BJ (cell line): Measurements from ENCODE around the gene LRCH2. TPM values are rescaled to one million over a fixed set of nuclear protein-coding genes. Genes with fewer than 3 reads are reported as not detected.

Source experiments
- CTCF ChIA-PET: fragments of 350-600 bp; formaldehyde crosslinking; extraction: SDS; loops from one replicate; lab custom pipeline; 2021; ENCODE audit warnings: antibody characterized with exemption, inconsistent platforms; lab: Yijun Ruan, JAX
- POLR2A ChIA-PET: fragments of 300-600 bp; sonication (Branson Sonifier 250); formaldehyde crosslinking; extraction: SDS; loops from one replicate; lab custom pipeline; 2021; ENCODE audit warnings: antibody characterized with exemption; lab: Charles Lee
- DNase-seq: peaks from one replicate; pipeline ENCODE4 v3.0.0-alpha.2; 2011; ENCODE audit warnings: low read depth
- H3K27me3 ChIP-seq: 2 replicates; pipeline ENCODE4 v1.6.0; 2011; ENCODE audit warnings: low read length; ENCODE audit not compliant: control insufficient read depth, insufficient read depth
- H3K36me3 ChIP-seq: 2 replicates; pipeline ENCODE4 v1.5.1; 2011; ENCODE audit warnings: low read length; ENCODE audit not compliant: control insufficient read depth, insufficient read depth
- H3K4me3 ChIP-seq: 2 replicates; pipeline ENCODE4 v1.5.1; 2011; ENCODE audit warnings: low read depth, mild to moderate bottlenecking, control low read depth, low read length
- CTCF ChIP-seq: IDR thresholded peaks from 2 replicates; pipeline ENCODE4 v1.5.1; 2011; ENCODE audit warnings: low read depth, mild to moderate bottlenecking, control low read depth, inconsistent platforms, low read length, moderate library complexity; ENCODE audit not compliant: insufficient read depth
- polyA plus RNA-seq: library from polyadenylated mRNA; depleted of rRNA; stranded (reverse); fragments of >200 nt; gene quantifications from 2 replicates; pipeline ENCODE4 v1.2.3, GENCODE V29; 2011

Gene LRCH2
- polyA plus RNA-seq, 1 experiment = 1.5 TPM

DNA sequence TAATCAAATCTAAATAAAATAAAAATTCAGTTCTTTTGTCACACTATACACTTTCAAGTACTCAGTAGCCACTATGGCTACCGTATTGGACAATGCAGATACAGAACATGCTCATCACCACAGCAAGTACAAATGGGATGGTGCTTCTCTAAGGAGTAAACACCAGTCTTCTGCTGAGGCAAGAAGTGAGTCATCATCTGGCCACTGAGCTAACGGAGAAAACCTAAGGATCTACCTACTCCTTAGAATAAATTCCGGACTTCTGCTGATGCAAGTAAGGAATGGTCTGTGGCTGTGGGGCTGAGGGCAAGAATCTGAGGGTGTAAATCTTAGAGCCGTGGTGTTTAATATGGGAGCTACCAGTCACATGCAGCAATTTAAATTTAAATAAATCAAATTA lies 56.0 kb downstream of the LRCH2 start:
- no peaks in the 10 kb centered on the region for H3K27me3 ChIP-seq
- no peak for TF ChIP-seq CTCF
- no peaks in the 10 kb centered on the region for H3K36me3 ChIP-seq
- POLR2A ChIA-PET = no interaction called here
- CTCF ChIA-PET = no interaction called here
- no peak overlapping the region for H3K4me3 ChIP-seq
- no peak for DNase-seq

- no peak for DNase-seq
- no peaks in the 10 kb centered on the region for H3K36me3 ChIP-seq
- H3K27me3 ChIP-seq = no peaks in the 10 kb centered on the region
- ChIA-PET POLR2A (no interaction called here), CTCF (no interaction called here)
- TF ChIP-seq CTCF = no peak
- no peak overlapping the region for H3K4me3 ChIP-seq
Measured at GRCh38 chrX:115174548-115174947, 59.3 kb downstream of the LRCH2 start.

GRCh38 chrX:115173181-115173580 lies 60.7 kb downstream of the LRCH2 start:
- Histone ChIP-seq H3K36me3 (no peaks in the 10 kb centered on the region), H3K4me3 (no peak overlapping the region), H3K27me3 (no peaks in the 10 kb centered on the region)
- DNase-seq = no peak
- no peak for TF ChIP-seq CTCF
- ChIA-PET POLR2A (no interaction called here), CTCF (no interaction called here)

DNA sequence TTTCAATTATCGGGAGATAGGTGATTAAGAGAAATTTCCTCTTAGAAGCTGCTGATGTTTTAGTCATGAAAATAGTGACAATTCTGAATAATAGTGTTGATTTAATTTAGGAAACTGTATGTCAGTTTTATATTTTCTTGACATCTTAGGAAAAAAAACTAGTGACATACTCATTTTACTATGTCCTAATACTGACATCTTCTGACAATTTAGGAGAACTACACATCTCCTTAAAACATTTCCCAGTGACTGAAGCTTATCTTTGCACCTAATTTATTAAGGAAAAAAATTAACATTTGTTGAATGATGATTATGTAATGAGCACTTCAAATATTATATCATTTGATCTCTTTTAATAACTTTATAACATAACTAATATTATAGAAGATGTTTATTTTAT lies 86.7 kb downstream of the LRCH2 start:
- DNase-seq = no peak
- CTCF ChIA-PET = interaction anchor here (0.8 to 1.5 kb wide), 3 partner anchors 9 to 539 kb away, joined by 4 read pairs; no protein-coding TSS in a partner anchor
- Histone ChIP-seq H3K4me3 (no peak overlapping the region), H3K36me3 (no peaks in the 10 kb centered on the region), H3K27me3 (no peaks in the 10 kb centered on the region)
- peak; percentile 33 for TF ChIP-seq CTCF
- POLR2A ChIA-PET = interaction anchor here (0.5 kb wide), 1 partner anchor 513 kb away, joined by 3 read pairs; no protein-coding TSS in a partner anchor

DNA sequence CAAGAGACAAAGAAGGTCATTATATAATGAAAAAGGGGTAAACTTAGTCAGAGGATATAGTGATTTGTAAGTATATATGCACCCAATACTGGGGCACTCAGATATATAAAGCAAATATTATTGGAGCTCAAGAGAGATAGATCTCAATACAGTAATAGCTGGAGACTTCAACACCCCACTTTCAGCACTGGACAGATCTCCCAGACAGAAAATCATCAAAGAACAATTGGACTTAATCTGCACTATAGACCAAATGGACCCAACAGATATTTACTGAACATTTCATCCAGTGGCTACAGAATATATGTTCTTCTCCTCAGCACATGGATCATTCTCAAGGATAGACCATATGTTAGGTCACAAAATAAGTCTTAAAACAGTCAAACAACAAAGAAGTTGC lies 91.8 kb downstream of the LRCH2 start:
- no peaks in the 10 kb centered on the region for H3K36me3 ChIP-seq
- H3K27me3 ChIP-seq = no peaks in the 10 kb centered on the region
- no peak for DNase-seq
- H3K4me3 ChIP-seq = no peak overlapping the region
- TF ChIP-seq CTCF = no peak
- POLR2A ChIA-PET = no interaction called here
- CTCF ChIA-PET = no interaction called here
